WTC11 (cell line): ENCODE data around the gene ZNF236. TPM values are rescaled to one million over a fixed set of nuclear protein-coding genes. Genes with fewer than 3 reads are reported as not detected.

Experiments used
- ATAC-seq: fragments of 200-7000 bp; cut with Tn5 transposase; 2 replicates; pipeline ENCODE4 v1.10.0; 2021; ENCODE audit warnings: mild to moderate bottlenecking, moderate library complexity
- CTCF ChIA-PET: fragments of 300-600 bp; sonication (Branson Sonifier 250); formaldehyde crosslinking; loops from one replicate; lab custom pipeline; 2021; ENCODE audit warnings: antibody characterized with exemption; lab: Charles Lee
- POLR2A ChIA-PET: fragments of 350-600 bp; sonication (Branson Sonifier 250); formaldehyde crosslinking; loops from one replicate; lab custom pipeline; 2021; ENCODE audit warnings: antibody characterized with exemption; lab: Charles Lee
- DNase-seq: peaks from one replicate; pipeline ENCODE4 v3.0.0; 2021; ENCODE audit warnings: low spot score
- H3K27ac Mint-ChIP-seq: 2 replicates; pipeline ENCODE4 v1.8.0; 2021; ENCODE audit warnings: mixed read lengths
- H3K27me3 Mint-ChIP-seq: 2 replicates; pipeline ENCODE4 v1.8.0; 2021; ENCODE audit warnings: low read depth, mild to moderate bottlenecking, moderate library complexity, mixed read lengths
- H3K36me3 Mint-ChIP-seq: 2 replicates; pipeline ENCODE4 v1.8.0; 2021; ENCODE audit warnings: mixed read lengths
- H3K4me1 Mint-ChIP-seq: 2 replicates; pipeline ENCODE4 v1.8.0; 2022; ENCODE audit warnings: mixed read lengths
- H3K4me3 Mint-ChIP-seq: 2 replicates; pipeline ENCODE4 v1.8.0; 2021; ENCODE audit warnings: mild to moderate bottlenecking, moderate library complexity, mixed read lengths
- H3K9me3 Mint-ChIP-seq: 2 replicates; pipeline ENCODE4 v1.8.0; 2021; ENCODE audit warnings: mixed read lengths
- ETV6 ChIP-seq: sonication (generic); formaldehyde crosslinking; IDR thresholded peaks from 2 replicates; pipeline ENCODE4 v1.8.1; 2022; ENCODE audit warnings: mild to moderate bottlenecking, missing genetic modification reagents
- FOXJ3 ChIP-seq: sonication (generic); formaldehyde crosslinking; IDR thresholded peaks from 2 replicates; pipeline ENCODE4 v1.9.0; 2021; ENCODE audit warnings: missing genetic modification reagents, mild to moderate bottlenecking, borderline replicate concordance
- FOXP1 ChIP-seq: sonication (generic); formaldehyde crosslinking; IDR thresholded peaks from 2 replicates; pipeline ENCODE4 v1.8.0; 2022; ENCODE audit warnings: missing genetic modification reagents, mild to moderate bottlenecking, moderate library complexity, borderline replicate concordance
- NFYB ChIP-seq: sonication (generic); formaldehyde crosslinking; conservative IDR thresholded peaks from 2 replicates; pipeline ENCODE4 v1.8.0; 2022; ENCODE audit warnings: low read depth, missing genetic modification reagents
- OVOL2 ChIP-seq: fragments of 250-450 bp; sonication (Bioruptor Pico); IDR thresholded peaks from 2 replicates; pipeline ENCODE4 v1.9.0; 2021; ENCODE audit warnings: mild to moderate bottlenecking, borderline replicate concordance
- SMAD3 ChIP-seq: sonication (generic); formaldehyde crosslinking; IDR thresholded peaks from 2 replicates; pipeline ENCODE4 v1.8.0; 2022; ENCODE audit warnings: missing genetic modification reagents, mild to moderate bottlenecking, borderline replicate concordance
- SMAD4 ChIP-seq: sonication (generic); formaldehyde crosslinking; IDR thresholded peaks from 2 replicates; pipeline ENCODE4 v1.8.0; 2022; ENCODE audit warnings: mild to moderate bottlenecking, missing genetic modification reagents
- ZNF121 ChIP-seq: sonication (generic); formaldehyde crosslinking; IDR thresholded peaks from 2 replicates; pipeline ENCODE4 v1.8.0; 2023; ENCODE audit warnings: missing genetic modification reagents
- ZNF138 ChIP-seq: sonication (generic); formaldehyde crosslinking; conservative IDR thresholded peaks from 2 replicates; pipeline ENCODE4 v1.8.1; 2022; ENCODE audit warnings: mild to moderate bottlenecking, moderate library complexity, missing genetic modification reagents
- ZNF219 ChIP-seq: sonication (generic); formaldehyde crosslinking; IDR thresholded peaks from 2 replicates; pipeline ENCODE4 v1.8.0; 2023; ENCODE audit warnings: missing genetic modification reagents, mild to moderate bottlenecking, borderline replicate concordance
- ZNF263 ChIP-seq: sonication (generic); formaldehyde crosslinking; IDR thresholded peaks from 2 replicates; pipeline ENCODE4 v1.8.1; 2022; ENCODE audit warnings: low read depth, mild to moderate bottlenecking, moderate library complexity, missing genetic modification reagents
- ZNF416 ChIP-seq: fragments of 250-450 bp; sonication (Bioruptor Pico); IDR thresholded peaks from 2 replicates; pipeline ENCODE4 v1.9.0; 2021; ENCODE audit warnings: mild to moderate bottlenecking, inconsistent platforms
- total RNA-seq: library from RNA; stranded (reverse); gene quantifications from 3 replicates; pipeline ENCODE4 v1.2.3, GENCODE V29; 2021
- TF ChIP-seq, protein P1 (sequence below): fragments of 250-450 bp; sonication (Bioruptor Pico); conservative IDR thresholded peaks from 2 replicates; pipeline ENCODE4 v1.9.0; 2021; ENCODE audit warnings: mild to moderate bottlenecking
- TF ChIP-seq, protein P2 (sequence below): fragments of 250-450 bp; sonication (Bioruptor Pico); IDR thresholded peaks from 2 replicates; pipeline ENCODE4 v1.9.0; 2021; ENCODE audit warnings: moderate library complexity, mild to moderate bottlenecking, inconsistent platforms, borderline replicate concordance
- TF ChIP-seq, protein P3 (sequence below): sonication (generic); formaldehyde crosslinking; IDR thresholded peaks from 2 replicates; pipeline ENCODE4 v1.8.1; 2022; ENCODE audit warnings: low read depth, mild to moderate bottlenecking, moderate library complexity, missing genetic modification reagents, borderline replicate concordance
- TF ChIP-seq, protein P4 (sequence below): sonication (generic); formaldehyde crosslinking; IDR thresholded peaks from 2 replicates; pipeline ENCODE4 v1.8.1; 2023; ENCODE audit warnings: mild to moderate bottlenecking, moderate library complexity, missing genetic modification reagents
- TF ChIP-seq, protein P5 (sequence below): sonication (generic); formaldehyde crosslinking; IDR thresholded peaks from 2 replicates; pipeline ENCODE4 v1.8.0; 2022; ENCODE audit warnings: mild to moderate bottlenecking, missing genetic modification reagents
- TF ChIP-seq, protein P6 (sequence below): sonication (generic); formaldehyde crosslinking; IDR thresholded peaks from 2 replicates; pipeline ENCODE4 v1.8.0; 2023; ENCODE audit warnings: mild to moderate bottlenecking, missing genetic modification reagents
- TF ChIP-seq, protein P7 (sequence below): sonication (generic); formaldehyde crosslinking; conservative IDR thresholded peaks from 2 replicates; pipeline ENCODE4 v1.8.1; 2023; ENCODE audit warnings: mild to moderate bottlenecking, low read depth, missing genetic modification reagents, moderate library complexity

ZNF236 gene
- total RNA-seq, 1 experiment from 2014 or later: 19.9 TPM

DNA sequence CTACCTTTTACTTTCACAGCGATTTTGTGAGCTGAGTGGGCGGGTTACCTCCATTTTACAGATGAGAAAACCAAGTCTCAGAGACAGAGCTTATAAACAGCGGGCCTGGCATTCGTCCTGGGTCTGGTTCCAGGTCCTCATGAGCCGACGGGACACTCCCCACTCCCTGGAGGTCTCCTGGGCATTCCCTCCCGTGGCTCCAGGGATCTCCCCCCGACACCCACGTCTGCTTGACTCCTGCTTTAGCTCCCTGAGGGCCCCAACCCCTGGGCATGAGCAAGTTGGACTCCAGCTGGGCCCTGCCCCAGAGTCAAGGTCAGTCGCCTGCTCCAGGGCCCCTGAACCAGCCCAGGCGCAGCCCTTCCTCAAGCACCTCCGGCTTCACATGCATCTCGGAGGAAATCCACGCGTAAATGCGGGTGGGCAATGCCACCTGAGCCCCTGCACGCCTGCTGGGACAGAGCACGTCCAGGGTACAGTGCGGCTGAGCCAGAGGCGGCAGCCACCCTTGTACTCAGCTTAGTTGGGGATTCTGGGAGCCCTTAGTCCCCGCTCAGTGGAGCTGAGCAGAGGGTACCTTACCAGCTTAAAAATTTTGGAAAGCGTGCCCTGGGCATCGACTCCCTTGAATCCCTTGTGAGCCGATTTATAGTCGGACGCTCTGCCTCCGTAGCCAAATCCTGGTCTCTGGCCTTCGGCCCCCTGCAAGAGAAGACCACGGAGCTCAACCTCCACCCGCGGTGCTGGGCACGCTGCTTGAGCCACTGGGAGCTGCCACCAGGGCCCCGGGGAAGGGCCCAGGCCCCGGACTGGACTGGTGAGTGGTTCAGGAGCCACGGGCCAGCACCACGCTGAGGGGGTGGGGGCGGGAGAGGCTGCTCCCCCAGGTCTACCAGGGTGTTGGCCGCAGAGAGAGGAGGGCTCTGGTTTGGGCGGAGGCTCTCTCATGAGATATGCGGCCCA lies 162.1 kb downstream of the ZNF236 start:
- POLR2A ChIA-PET: no interaction called here
- no peak for DNase-seq

DNA sequence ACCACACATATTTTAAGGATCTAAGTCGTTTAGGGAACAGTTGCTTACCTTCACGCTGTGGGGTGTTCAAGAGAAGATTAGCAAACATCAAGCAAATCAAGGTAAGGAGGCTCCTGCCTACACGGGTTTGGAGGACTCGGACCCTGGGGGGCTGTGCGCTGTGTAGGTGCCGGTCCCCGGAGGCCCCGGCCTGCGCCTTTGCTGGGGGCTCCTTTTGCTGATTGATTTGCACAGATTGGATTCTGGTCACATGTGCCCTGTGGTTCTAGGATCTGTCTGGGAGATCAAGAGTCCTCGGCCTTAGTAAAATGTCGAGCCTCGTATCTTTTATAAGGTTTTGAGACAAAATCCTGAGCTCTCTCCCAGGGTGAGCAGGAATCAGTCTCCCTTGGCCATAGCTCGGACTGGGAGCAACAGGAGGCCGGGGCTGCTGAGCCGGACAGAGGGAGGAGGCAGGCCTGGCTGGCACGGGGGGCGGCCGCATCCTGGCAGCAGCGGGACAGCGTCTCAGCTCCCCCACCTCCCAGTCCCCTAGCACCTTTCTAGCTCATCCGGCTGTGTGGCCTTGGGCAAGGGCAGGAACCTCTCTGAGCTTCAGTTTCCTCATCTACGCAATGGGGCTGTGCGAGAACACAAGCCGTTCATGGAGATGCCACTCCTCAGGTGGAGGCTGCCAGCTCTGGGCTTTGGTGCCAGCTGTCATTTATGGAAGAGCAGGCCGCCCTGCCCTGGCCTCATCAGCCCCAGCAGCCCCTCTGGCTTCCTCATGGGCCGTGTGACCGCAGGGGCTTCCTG lies 163.0 kb downstream of the ZNF236 start:
- Mint-ChIP-seq H3K4me3 (no peak overlapping the region), H3K27ac (no peak overlapping the region), H3K36me3 (no peaks in the 10 kb centered on the region), H3K4me1 (peaks cover 42% of the 10 kb centered on the region), H3K9me3 (no peaks in the 10 kb centered on the region), H3K27me3 (no peaks in the 10 kb centered on the region)
- ChIA-PET CTCF (interaction anchor here (1.5 to 7.0 kb wide), 7 partner anchors 11 to 369 kb away, joined by 3 to 67 read pairs (median 6); no protein-coding TSS in a partner anchor), POLR2A (no interaction called here)
- DNase-seq: no peak
- ATAC-seq: no peak
- TF ChIP-seq, protein P1, sequence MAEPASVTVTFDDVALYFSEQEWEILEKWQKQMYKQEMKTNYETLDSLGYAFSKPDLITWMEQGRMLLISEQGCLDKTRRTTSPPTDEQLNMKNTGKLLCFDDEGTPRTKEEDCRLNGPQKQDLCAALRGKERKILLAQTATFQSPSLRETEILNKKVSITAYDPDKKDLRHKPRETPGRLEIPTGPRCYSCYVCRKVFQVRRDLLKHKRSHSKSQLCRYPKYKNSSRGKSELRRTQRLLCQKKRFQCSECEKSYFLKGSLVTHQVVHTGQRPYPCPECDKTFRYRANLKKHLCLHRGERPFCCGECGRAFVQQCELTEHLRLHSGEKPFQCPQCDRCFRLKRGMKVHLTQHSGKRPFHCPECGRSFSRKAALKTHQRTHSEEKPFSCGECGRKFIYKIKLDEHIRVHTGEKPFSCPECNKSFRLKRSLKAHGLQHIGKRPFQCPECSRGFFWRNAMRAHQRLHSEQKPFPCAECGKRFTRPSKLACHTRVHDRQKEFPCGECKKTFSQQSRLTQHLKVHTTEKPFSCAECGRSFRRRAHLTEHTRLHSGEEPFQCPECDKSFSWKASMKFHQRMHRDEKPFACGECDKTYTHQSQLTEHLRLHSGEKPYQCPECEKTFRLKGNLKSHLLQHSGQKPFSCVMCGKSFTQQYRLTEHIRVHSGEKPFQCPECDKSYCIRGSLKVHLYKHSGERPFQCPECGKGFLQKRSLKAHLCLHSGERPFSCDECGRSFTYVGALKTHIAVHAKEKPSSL (CRISPR knock-in tag): no peak
- TF ChIP-seq ZNF416 (CRISPR knock-in tag) (no peak), ZNF138 (no peak), ZNF121 (no peak), NFYB (CRISPR knock-in tag) (no peak), ZNF219 (CRISPR knock-in tag) (no peak)
- TF ChIP-seq, protein P2, sequence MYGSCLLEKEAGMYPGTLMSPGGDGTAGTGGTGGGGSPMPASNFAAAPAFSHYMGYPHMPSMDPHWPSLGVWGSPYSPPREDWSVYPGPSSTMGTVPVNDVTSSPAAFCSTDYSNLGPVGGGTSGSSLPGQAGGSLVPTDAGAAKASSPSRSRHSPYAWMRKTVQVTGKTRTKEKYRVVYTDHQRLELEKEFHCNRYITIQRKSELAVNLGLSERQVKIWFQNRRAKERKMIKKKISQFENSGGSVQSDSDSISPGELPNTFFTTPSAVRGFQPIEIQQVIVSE (CRISPR knock-in tag): no peak
- TF ChIP-seq, protein P3, sequence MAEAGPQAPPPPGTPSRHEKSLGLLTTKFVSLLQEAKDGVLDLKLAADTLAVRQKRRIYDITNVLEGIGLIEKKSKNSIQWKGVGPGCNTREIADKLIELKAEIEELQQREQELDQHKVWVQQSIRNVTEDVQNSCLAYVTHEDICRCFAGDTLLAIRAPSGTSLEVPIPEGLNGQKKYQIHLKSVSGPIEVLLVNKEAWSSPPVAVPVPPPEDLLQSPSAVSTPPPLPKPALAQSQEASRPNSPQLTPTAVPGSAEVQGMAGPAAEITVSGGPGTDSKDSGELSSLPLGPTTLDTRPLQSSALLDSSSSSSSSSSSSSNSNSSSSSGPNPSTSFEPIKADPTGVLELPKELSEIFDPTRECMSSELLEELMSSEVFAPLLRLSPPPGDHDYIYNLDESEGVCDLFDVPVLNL (CRISPR knock-in tag): no peak
- TF ChIP-seq, protein P4, sequence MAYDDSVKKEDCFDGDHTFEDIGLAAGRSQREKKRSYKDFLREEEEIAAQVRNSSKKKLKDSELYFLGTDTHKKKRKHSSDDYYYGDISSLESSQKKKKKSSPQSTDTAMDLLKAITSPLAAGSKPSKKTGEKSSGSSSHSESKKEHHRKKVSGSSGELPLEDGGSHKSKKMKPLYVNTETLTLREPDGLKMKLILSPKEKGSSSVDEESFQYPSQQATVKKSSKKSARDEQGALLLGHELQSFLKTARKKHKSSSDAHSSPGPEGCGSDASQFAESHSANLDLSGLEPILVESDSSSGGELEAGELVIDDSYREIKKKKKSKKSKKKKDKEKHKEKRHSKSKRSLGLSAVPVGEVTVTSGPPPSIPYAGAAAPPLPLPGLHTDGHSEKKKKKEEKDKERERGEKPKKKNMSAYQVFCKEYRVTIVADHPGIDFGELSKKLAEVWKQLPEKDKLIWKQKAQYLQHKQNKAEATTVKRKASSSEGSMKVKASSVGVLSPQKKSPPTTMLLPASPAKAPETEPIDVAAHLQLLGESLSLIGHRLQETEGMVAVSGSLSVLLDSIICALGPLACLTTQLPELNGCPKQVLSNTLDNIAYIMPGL (CRISPR knock-in tag): no peak

More for the DNA sequence above, 162.1 kb downstream of the ZNF236 start:
- Mint-ChIP-seq H3K27ac (no peak overlapping the region), H3K4me1 (peaks cover 49% of the 10 kb centered on the region), H3K36me3 (no peaks in the 10 kb centered on the region), H3K4me3 (no peak overlapping the region), H3K27me3 (no peaks in the 10 kb centered on the region)
- ATAC-seq: no peak
- TF ChIP-seq ZNF121 (no peak), SMAD4 (CRISPR knock-in tag) (no peak), ETV6 (CRISPR knock-in tag) (no peak), FOXJ3 (no peak), OVOL2 (CRISPR knock-in tag) (no peak), FOXP1 (no peak), SMAD3 (CRISPR knock-in tag) (no peak), ZNF263 (CRISPR knock-in tag) (no peak)
- TF ChIP-seq, protein P5, sequence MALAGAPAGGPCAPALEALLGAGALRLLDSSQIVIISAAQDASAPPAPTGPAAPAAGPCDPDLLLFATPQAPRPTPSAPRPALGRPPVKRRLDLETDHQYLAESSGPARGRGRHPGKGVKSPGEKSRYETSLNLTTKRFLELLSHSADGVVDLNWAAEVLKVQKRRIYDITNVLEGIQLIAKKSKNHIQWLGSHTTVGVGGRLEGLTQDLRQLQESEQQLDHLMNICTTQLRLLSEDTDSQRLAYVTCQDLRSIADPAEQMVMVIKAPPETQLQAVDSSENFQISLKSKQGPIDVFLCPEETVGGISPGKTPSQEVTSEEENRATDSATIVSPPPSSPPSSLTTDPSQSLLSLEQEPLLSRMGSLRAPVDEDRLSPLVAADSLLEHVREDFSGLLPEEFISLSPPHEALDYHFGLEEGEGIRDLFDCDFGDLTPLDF (CRISPR knock-in tag): no peak
- TF ChIP-seq, protein P6, sequence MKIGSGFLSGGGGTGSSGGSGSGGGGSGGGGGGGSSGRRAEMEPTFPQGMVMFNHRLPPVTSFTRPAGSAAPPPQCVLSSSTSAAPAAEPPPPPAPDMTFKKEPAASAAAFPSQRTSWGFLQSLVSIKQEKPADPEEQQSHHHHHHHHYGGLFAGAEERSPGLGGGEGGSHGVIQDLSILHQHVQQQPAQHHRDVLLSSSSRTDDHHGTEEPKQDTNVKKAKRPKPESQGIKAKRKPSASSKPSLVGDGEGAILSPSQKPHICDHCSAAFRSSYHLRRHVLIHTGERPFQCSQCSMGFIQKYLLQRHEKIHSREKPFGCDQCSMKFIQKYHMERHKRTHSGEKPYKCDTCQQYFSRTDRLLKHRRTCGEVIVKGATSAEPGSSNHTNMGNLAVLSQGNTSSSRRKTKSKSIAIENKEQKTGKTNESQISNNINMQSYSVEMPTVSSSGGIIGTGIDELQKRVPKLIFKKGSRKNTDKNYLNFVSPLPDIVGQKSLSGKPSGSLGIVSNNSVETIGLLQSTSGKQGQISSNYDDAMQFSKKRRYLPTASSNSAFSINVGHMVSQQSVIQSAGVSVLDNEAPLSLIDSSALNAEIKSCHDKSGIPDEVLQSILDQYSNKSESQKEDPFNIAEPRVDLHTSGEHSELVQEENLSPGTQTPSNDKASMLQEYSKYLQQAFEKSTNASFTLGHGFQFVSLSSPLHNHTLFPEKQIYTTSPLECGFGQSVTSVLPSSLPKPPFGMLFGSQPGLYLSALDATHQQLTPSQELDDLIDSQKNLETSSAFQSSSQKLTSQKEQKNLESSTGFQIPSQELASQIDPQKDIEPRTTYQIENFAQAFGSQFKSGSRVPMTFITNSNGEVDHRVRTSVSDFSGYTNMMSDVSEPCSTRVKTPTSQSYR (CRISPR knock-in tag): no peak
- TF ChIP-seq, protein P7, sequence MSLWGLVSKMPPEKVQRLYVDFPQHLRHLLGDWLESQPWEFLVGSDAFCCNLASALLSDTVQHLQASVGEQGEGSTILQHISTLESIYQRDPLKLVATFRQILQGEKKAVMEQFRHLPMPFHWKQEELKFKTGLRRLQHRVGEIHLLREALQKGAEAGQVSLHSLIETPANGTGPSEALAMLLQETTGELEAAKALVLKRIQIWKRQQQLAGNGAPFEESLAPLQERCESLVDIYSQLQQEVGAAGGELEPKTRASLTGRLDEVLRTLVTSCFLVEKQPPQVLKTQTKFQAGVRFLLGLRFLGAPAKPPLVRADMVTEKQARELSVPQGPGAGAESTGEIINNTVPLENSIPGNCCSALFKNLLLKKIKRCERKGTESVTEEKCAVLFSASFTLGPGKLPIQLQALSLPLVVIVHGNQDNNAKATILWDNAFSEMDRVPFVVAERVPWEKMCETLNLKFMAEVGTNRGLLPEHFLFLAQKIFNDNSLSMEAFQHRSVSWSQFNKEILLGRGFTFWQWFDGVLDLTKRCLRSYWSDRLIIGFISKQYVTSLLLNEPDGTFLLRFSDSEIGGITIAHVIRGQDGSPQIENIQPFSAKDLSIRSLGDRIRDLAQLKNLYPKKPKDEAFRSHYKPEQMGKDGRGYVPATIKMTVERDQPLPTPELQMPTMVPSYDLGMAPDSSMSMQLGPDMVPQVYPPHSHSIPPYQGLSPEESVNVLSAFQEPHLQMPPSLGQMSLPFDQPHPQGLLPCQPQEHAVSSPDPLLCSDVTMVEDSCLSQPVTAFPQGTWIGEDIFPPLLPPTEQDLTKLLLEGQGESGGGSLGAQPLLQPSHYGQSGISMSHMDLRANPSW: no peak
- TF ChIP-seq, all 79 proteins: peak for 0
- H3K9me3 Mint-ChIP-seq: no peaks in the 10 kb centered on the region
- CTCF ChIA-PET: interaction anchor here (1.2 to 7.0 kb wide), 14 partner anchors 9 to 664 kb away, joined by 3 to 67 read pairs (median 5); no protein-coding TSS in a partner anchor
